HEK293 (cell line): ENCODE data around the gene RNF212.

Experiments used
- CTCF ChIA-PET: fragments of 350-600 bp; formaldehyde crosslinking; extraction: SDS; loops from one replicate; lab custom pipeline; 2021; ENCODE audit warnings: antibody characterized with exemption; lab: Yijun Ruan, JAX
- POLR2A ChIA-PET: fragments of 300-600 bp; formaldehyde crosslinking; extraction: SDS; loops from one replicate; lab custom pipeline; 2020; ENCODE audit warnings: antibody characterized with exemption, inconsistent platforms; lab: Yijun Ruan, JAX
- H3K27ac ChIP-seq: fragments of 200-500 bp; sonication (Bioruptor generic); 2 replicates; pipeline ENCODE4 v1.5.1; 2014; ENCODE audit warnings: low read depth, low read length, control low read depth, inconsistent platforms; ENCODE audit errors: extremely low read depth
- H3K36me3 ChIP-seq, 2 experiments: fragments of 200-500 bp in 1 of 2; sonication (Bioruptor generic) in 1 of 2; 1 replicate in 1 of 2; 2 replicates in 1 of 2; pipeline ENCODE4 v1.5.1; 2014 to 2017; ENCODE audit warnings: inconsistent platforms in 2 of 2, low read length in 2 of 2; ENCODE audit not compliant: control insufficient read depth in 2 of 2, insufficient read depth in 1 of 2
- H3K4me1 ChIP-seq: fragments of 200-500 bp; sonication (Bioruptor generic); 2 replicates; pipeline ENCODE4 v1.5.1; 2014; ENCODE audit warnings: mild to moderate bottlenecking, low read length, inconsistent platforms; ENCODE audit not compliant: control insufficient read depth, insufficient read depth
- H3K4me3 ChIP-seq: 2 replicates; pipeline ENCODE4 v1.5.1; 2011; ENCODE audit warnings: low read depth, mild to moderate bottlenecking, control low read depth, low read length, moderate library complexity
- H3K9me3 ChIP-seq: fragments of 200-500 bp; sonication (Bioruptor generic); 2 replicates; pipeline ENCODE4 v1.5.1; 2014; ENCODE audit warnings: low read depth, low read length, inconsistent platforms; ENCODE audit not compliant: control insufficient read depth, insufficient read depth
- MEIS1 ChIP-seq: sonication (generic); formaldehyde crosslinking; IDR thresholded peaks from 2 replicates; pipeline ENCODE4 v1.8.1; 2022; ENCODE audit warnings: missing genetic modification reagents, mild to moderate bottlenecking, borderline replicate concordance
- PBX3 ChIP-seq: sonication (generic); formaldehyde crosslinking; IDR thresholded peaks from 2 replicates; pipeline ENCODE4 v1.8.1; 2022; ENCODE audit warnings: mild to moderate bottlenecking, moderate library complexity, missing genetic modification reagents
- REST ChIP-seq: fragments of 450-650 bp; formaldehyde crosslinking; IDR thresholded peaks from 2 replicates; pipeline ENCODE4 v1.5.1; 2016; ENCODE audit warnings: missing biosample characterization, missing genetic modification characterization
- SALL2 ChIP-seq: fragments of 450-650 bp; formaldehyde crosslinking; IDR thresholded peaks from 2 replicates; pipeline ENCODE4 v1.5.0; 2017; ENCODE audit warnings: missing biosample characterization, mild to moderate bottlenecking, missing genetic modification characterization, borderline replicate concordance
- SP7 ChIP-seq: fragments of 450-650 bp; formaldehyde crosslinking; IDR thresholded peaks from 2 replicates; pipeline ENCODE4 v1.5.1; 2016; ENCODE audit warnings: missing biosample characterization, missing genetic modification characterization
- WT1 ChIP-seq: fragments of 450-650 bp; formaldehyde crosslinking; IDR thresholded peaks from 2 replicates; pipeline ENCODE4 v1.5.1; 2016; ENCODE audit warnings: missing biosample characterization, missing genetic modification characterization
- ZBTB8A ChIP-seq: fragments of 450-650 bp; formaldehyde crosslinking; IDR thresholded peaks from 2 replicates; pipeline ENCODE4 v1.5.1; 2016; ENCODE audit warnings: missing biosample characterization, missing genetic modification characterization
- ZNF112 ChIP-seq: fragments of 450-650 bp; formaldehyde crosslinking; IDR thresholded peaks from 2 replicates; pipeline ENCODE4 v1.5.0; 2017; ENCODE audit warnings: missing biosample characterization, missing genetic modification characterization
- ZNF114 ChIP-seq: fragments of 450-650 bp; formaldehyde crosslinking; IDR thresholded peaks from 2 replicates; pipeline ENCODE4 v1.5.0; 2017; ENCODE audit warnings: missing biosample characterization, missing genetic modification characterization
- ZNF121 ChIP-seq: fragments of 450-650 bp; formaldehyde crosslinking; IDR thresholded peaks from 2 replicates; pipeline ENCODE4 v1.5.1; 2016; ENCODE audit warnings: missing biosample characterization, missing genetic modification characterization
- ZNF2 ChIP-seq: fragments of 450-650 bp; formaldehyde crosslinking; IDR thresholded peaks from 2 replicates; pipeline ENCODE4 v1.5.1; 2016; ENCODE audit warnings: missing biosample characterization, missing genetic modification characterization
- ZNF221 ChIP-seq: fragments of 450-650 bp; formaldehyde crosslinking; IDR thresholded peaks from 2 replicates; pipeline ENCODE4 v1.5.1; 2017; ENCODE audit warnings: missing biosample characterization, missing genetic modification characterization, borderline replicate concordance
- ZNF223 ChIP-seq: fragments of 450-650 bp; formaldehyde crosslinking; IDR thresholded peaks from 2 replicates; pipeline ENCODE4 v1.5.1; 2016; ENCODE audit warnings: missing biosample characterization, missing genetic modification characterization
- ZNF24 ChIP-seq: fragments of 450-650 bp; formaldehyde crosslinking; IDR thresholded peaks from 2 replicates; pipeline ENCODE4 v1.5.1; 2016; ENCODE audit warnings: missing biosample characterization, missing genetic modification characterization
- ZNF302 ChIP-seq: fragments of 450-650 bp; formaldehyde crosslinking; IDR thresholded peaks from 2 replicates; pipeline ENCODE4 v1.5.1; 2016; ENCODE audit warnings: missing biosample characterization, missing genetic modification characterization, low read depth
- ZNF341 ChIP-seq: fragments of 450-650 bp; formaldehyde crosslinking; IDR thresholded peaks from 2 replicates; pipeline ENCODE4; 2016; ENCODE audit warnings: low read depth, missing biosample characterization, missing genetic modification characterization
- ZNF394 ChIP-seq: fragments of 450-650 bp; formaldehyde crosslinking; IDR thresholded peaks from 2 replicates; pipeline ENCODE4 v1.5.1; 2016; ENCODE audit warnings: missing biosample characterization, missing genetic modification characterization, mild to moderate bottlenecking, moderate library complexity, borderline replicate concordance
- ZNF404 ChIP-seq: fragments of 450-650 bp; formaldehyde crosslinking; IDR thresholded peaks from 2 replicates; pipeline ENCODE4 v1.5.1; 2017; ENCODE audit warnings: missing biosample characterization, missing genetic modification characterization
- ZNF416 ChIP-seq: fragments of 450-650 bp; formaldehyde crosslinking; IDR thresholded peaks from 2 replicates; pipeline ENCODE4 v1.5.1; 2016; ENCODE audit warnings: missing biosample characterization, missing genetic modification characterization
- ZNF426 ChIP-seq: fragments of 450-650 bp; formaldehyde crosslinking; IDR thresholded peaks from 2 replicates; pipeline ENCODE4 v1.5.1; 2017; ENCODE audit warnings: missing biosample characterization, missing genetic modification characterization, mild to moderate bottlenecking, inconsistent platforms, moderate library complexity
- ZNF571 ChIP-seq: fragments of 450-650 bp; formaldehyde crosslinking; IDR thresholded peaks from 2 replicates; pipeline ENCODE4 v1.5.0; 2017; ENCODE audit warnings: missing biosample characterization, missing genetic modification characterization
- ZNF580 ChIP-seq: fragments of 450-650 bp; formaldehyde crosslinking; IDR thresholded peaks from 2 replicates; pipeline ENCODE4 v1.5.1; 2016; ENCODE audit warnings: missing biosample characterization, missing genetic modification characterization
- ZNF626 ChIP-seq: fragments of 450-650 bp; sonication (Bioruptor Pico); formaldehyde crosslinking; IDR thresholded peaks from 2 replicates; pipeline ENCODE4 v1.5.1; 2018; ENCODE audit warnings: missing biosample characterization, missing genetic modification characterization, inconsistent platforms
- ZNF629 ChIP-seq: fragments of 450-650 bp; formaldehyde crosslinking; IDR thresholded peaks from 2 replicates; pipeline ENCODE4 v1.5.1; 2017; ENCODE audit warnings: missing biosample characterization, missing genetic modification characterization
- ZNF692 ChIP-seq: fragments of 450-650 bp; formaldehyde crosslinking; IDR thresholded peaks from 2 replicates; pipeline ENCODE4 v1.5.1; 2016; ENCODE audit warnings: missing biosample characterization, missing genetic modification characterization
- ZNF704 ChIP-seq: fragments of 450-650 bp; formaldehyde crosslinking; IDR thresholded peaks from 2 replicates; pipeline ENCODE4 v1.5.1; 2016; ENCODE audit warnings: missing biosample characterization, missing genetic modification characterization
- ZNF777 ChIP-seq: fragments of 450-650 bp; formaldehyde crosslinking; IDR thresholded peaks from 2 replicates; pipeline ENCODE4 v1.5.1; 2017; ENCODE audit warnings: missing biosample characterization, missing genetic modification characterization, borderline replicate concordance
- ZNF785 ChIP-seq: fragments of 450-650 bp; formaldehyde crosslinking; IDR thresholded peaks from 2 replicates; pipeline ENCODE4 v1.5.1; 2016; ENCODE audit warnings: missing biosample characterization, missing genetic modification characterization
- ZXDB ChIP-seq: fragments of 450-650 bp; formaldehyde crosslinking; IDR thresholded peaks from 2 replicates; pipeline ENCODE4 v1.5.1; 2016; ENCODE audit warnings: missing biosample characterization, missing genetic modification characterization

RNF212 gene

GRCh38 chr4:1050486-1051213 lies 62.7 kb downstream of the RNF212 start:
- TF ChIP-seq ZNF221 (tag by site-specific recombination), result no peak
- TF ChIP-seq ZNF692 (tag by site-specific recombination), result no peak
- TF ChIP-seq ZNF416 (tag by site-specific recombination), result no peak
- TF ChIP-seq ZNF2 (tag by site-specific recombination), result no peak
- TF ChIP-seq PBX3, result no peak
- no peak for TF ChIP-seq ZNF394 (tag by site-specific recombination)
- no peak for TF ChIP-seq ZNF704 (tag by site-specific recombination)
- TF ChIP-seq WT1, result no peak
- no peak for TF ChIP-seq ZNF426 (tag by site-specific recombination)
- TF ChIP-seq SALL2, result no peak
- no peak for TF ChIP-seq ZNF341 (tag by site-specific recombination)
- TF ChIP-seq ZNF24 (tag by site-specific recombination), result no peak
- no peak for TF ChIP-seq ZNF114 (tag by site-specific recombination)
- TF ChIP-seq ZNF404, result no peak
- TF ChIP-seq ZNF112 (tag by site-specific recombination), result no peak
- no peaks in the 10 kb centered on the region for H3K36me3 ChIP-seq
- H3K4me1 ChIP-seq, result no peaks in the 10 kb centered on the region
- CTCF ChIA-PET, result no interaction called here
- POLR2A ChIA-PET, result no interaction called here
- no peaks in the 10 kb centered on the region for H3K9me3 ChIP-seq
- no peak overlapping the region for H3K4me3 ChIP-seq
- no peak overlapping the region for H3K27ac ChIP-seq

GRCh38 chr4:1049591-1049905 lies 63.8 kb downstream of the RNF212 start:
- H3K36me3 ChIP-seq, result no peaks in the 10 kb centered on the region
- ChIA-PET POLR2A (no interaction called here), CTCF (no interaction called here)
- no peaks in the 10 kb centered on the region for H3K9me3 ChIP-seq
- no peak overlapping the region for H3K27ac ChIP-seq
- H3K4me3 ChIP-seq, result no peak overlapping the region
- H3K4me1 ChIP-seq, result no peaks in the 10 kb centered on the region
- TF ChIP-seq ZNF629 (tag by site-specific recombination), result no peak
- TF ChIP-seq ZNF785, result no peak
- no peak for TF ChIP-seq SP7 (tag by site-specific recombination)
- no peak for TF ChIP-seq REST (tag by site-specific recombination)
- no peak for TF ChIP-seq ZNF571
- TF ChIP-seq ZNF302 (tag by site-specific recombination), result no peak
- TF ChIP-seq ZNF580 (tag by site-specific recombination), result no peak
- TF ChIP-seq MEIS1 (CRISPR knock-in tag), result no peak
- TF ChIP-seq ZNF777 (tag by site-specific recombination), result no peak
- no peak for TF ChIP-seq ZNF223 (tag by site-specific recombination)
- no peak for TF ChIP-seq ZXDB (tag by site-specific recombination)
- no peak for TF ChIP-seq ZNF114 (tag by site-specific recombination)
- no peak for TF ChIP-seq ZNF121 (tag by site-specific recombination)
- no peak for TF ChIP-seq ZBTB8A (tag by site-specific recombination)
- TF ChIP-seq ZNF626 (tag by site-specific recombination), result no peak
